Epidermal melanocyte (primary cell): ENCODE results near the gene PGAM2.
"Not testable (repeated sequence)": the region's sequence is repeated elsewhere in the genome, so short reads cannot be mapped to it uniquely, and the experiment has no call there.

ENCODE experiments used
- DNase-seq: peaks from one replicate; pipeline ENCODE4 v3.0.0; 2011; ENCODE audit warnings: low spot score; ENCODE audit not compliant: insufficient read length

The PGAM2 gene

GRCh38 chr7:44052771-44053365, 12.5 kb downstream of the PGAM2 start:
- DNase-seq: no peak

GRCh38 chr7:44051611-44052220, 13.7 kb downstream of the PGAM2 start:
- no peak for DNase-seq

GRCh38 chr7:44050915-44051560, 14.3 kb downstream of the PGAM2 start:
- no peak for DNase-seq

GRCh38 chr7:44050121-44050914, 15.0 kb downstream of the PGAM2 start:
- DNase-seq: no peak

- DNase-seq: no peak
Measured at GRCh38 chr7:44048031-44048795, 17.2 kb downstream of the PGAM2 start.

GRCh38 chr7:44046321-44047061, 18.9 kb downstream of the PGAM2 start:
- DNase-seq: no peak

GRCh38 chr7:44045226-44046014, 19.9 kb downstream of the PGAM2 start:
- peak; percentile 36 for DNase-seq

GRCh38 chr7:44044315-44045225, 20.8 kb downstream of the PGAM2 start, which contains the start of gene DBNL:
DBNL (plus strand) TSS chr7:44044702; CDS start chr7:44044738, 36 bp downstream.
- peak; percentile 93 for DNase-seq

GRCh38 chr7:44043902-44044301, 21.5 kb downstream of the PGAM2 start:
- DNase-seq: no peak

GRCh38 chr7:44042221-44042620, 23.1 kb downstream of the PGAM2 start:
- DNase-seq: no peak

GRCh38 chr7:44040493-44040891, 24.9 kb downstream of the PGAM2 start:
- DNase-seq: not testable (repeated sequence)

- not testable (repeated sequence) for DNase-seq
Measured at GRCh38 chr7:44039800-44040492, 25.4 kb downstream of the PGAM2 start.

GRCh38 chr7:44038961-44039558, 26.3 kb downstream of the PGAM2 start:
- DNase-seq: peak; percentile 54

- not testable (repeated sequence) for DNase-seq
Measured at GRCh38 chr7:44038553-44038952, 26.8 kb downstream of the PGAM2 start.

- DNase-seq: not testable (repeated sequence)
Measured at GRCh38 chr7:44037951-44038350, 27.4 kb downstream of the PGAM2 start.

GRCh38 chr7:44036364-44036763, 29.0 kb downstream of the PGAM2 start:
- DNase-seq: not testable (repeated sequence)
